K562 (cell line): Measurements from ENCODE around the gene DOK4. TPM values are rescaled to one million over a fixed set of nuclear protein-coding genes. Genes with fewer than 3 reads are reported as not detected.

Experiments
- ATAC-seq: fragments of 200-7000 bp; cut with Tn5 transposase; 3 replicates; pipeline ENCODE4 v1.9.1; 2020; ENCODE audit warnings: moderate library complexity
- BruUV-seq: library from RNA; stranded (reverse); fragments of 400-500 nt; replicated peaks from 2 replicates; lab custom pipeline; 2021; lab: Mats Ljungman, UMichigan
- CTCF ChIA-PET: fragments of 300-600 bp; formaldehyde crosslinking; extraction: SDS; loops from one replicate; lab custom pipeline; 2021; ENCODE audit warnings: low intra/inter-chr PET ratio; lab: Yijun Ruan, JAX
- POLR2A ChIA-PET: fragments of 300-600, 350-650 bp; sonication (Branson Sonifier 250); formaldehyde crosslinking; extraction: SDS; loops from one replicate; lab custom pipeline; 2021; ENCODE audit warnings: antibody characterized with exemption, inconsistent platforms; lab: Yijun Ruan, JAX
- DNase-seq, 4 experiments: peaks; one replicate each; pipeline versions ENCODE4 v3.0.0 to v3.0.0-alpha.2; 2011 to 2018; ENCODE audit warnings: low spot score in 3 of 4, mixed read lengths in 3 of 4; ENCODE audit errors: extremely low read depth in 1 of 4
- FAIRE-seq: peaks from 2 replicates; lab custom pipeline; 2011; peaks lifted over from hg19 to GRCh38; lab: Jason Lieb, UNC
- H2AFZ ChIP-seq: 2 replicates; pipeline ENCODE4 v1.6.0; 2011; ENCODE audit warnings: low read depth, low read length, control low read depth, inconsistent platforms
- H3K27ac ChIP-seq: fragments of 200-600 bp; 3 replicates; pipeline ENCODE4 v1.8.0; 2011; ENCODE audit warnings: low read depth, mild to moderate bottlenecking, control low read depth, inconsistent platforms, low read length, moderate library complexity, mixed read lengths; ENCODE audit errors: extremely low read depth
- H3K27me3 ChIP-seq, 2 experiments: fragments of 300-600 bp in 1 of 2; 2 replicates in 1 of 2; 3 replicates in 1 of 2; pipeline versions ENCODE4 v1.6.0 to v1.8.0; 2011; ENCODE audit warnings: inconsistent platforms in 2 of 2, low read length in 2 of 2, mild to moderate bottlenecking in 1 of 2, mixed read lengths in 1 of 2, moderate library complexity in 1 of 2; ENCODE audit not compliant: control insufficient read depth in 2 of 2, insufficient read depth in 2 of 2
- H3K36me3 ChIP-seq: fragments of 300-600 bp; 3 replicates; pipeline ENCODE4 v1.8.0; 2011; ENCODE audit warnings: mild to moderate bottlenecking, low read length, inconsistent platforms; ENCODE audit not compliant: control insufficient read depth, insufficient read depth
- H3K4me1 ChIP-seq, 2 experiments: fragments of 200-600 bp in 1 of 2; replicated peaks in 1 of 2; 2 replicates in 1 of 2; 3 replicates in 1 of 2; pipeline versions ENCODE4 v1.5.1 to v1.8.0; 2011; ENCODE audit warnings: inconsistent platforms in 2 of 2, low read length in 2 of 2, mild to moderate bottlenecking in 1 of 2, mixed read lengths in 1 of 2, moderate library complexity in 1 of 2; ENCODE audit not compliant: control insufficient read depth in 2 of 2, insufficient read depth in 2 of 2
- H3K4me2 ChIP-seq: 2 replicates; pipeline ENCODE4 v1.6.1; 2011; ENCODE audit warnings: low read length, control low read depth, inconsistent platforms, mixed read lengths; ENCODE audit not compliant: insufficient read depth
- H3K4me3 ChIP-seq: fragments of 200-600 bp; sonication (generic), shearing (Covaris generic); 2 replicates; pipeline ENCODE4 v1.5.1; 2016; ENCODE audit warnings: control low read depth, inconsistent platforms
- H3K79me2 ChIP-seq: fragments of 200-600 bp; 3 replicates; pipeline ENCODE4 v1.8.0; 2011; ENCODE audit warnings: low read length, inconsistent platforms; ENCODE audit not compliant: control insufficient read depth, insufficient read depth
- H3K9ac ChIP-seq, 2 experiments: 2 replicates each; pipeline versions ENCODE4 v1.6.0 to v1.6.1; 2011; ENCODE audit warnings: low read depth in 2 of 2, low read length in 2 of 2, control low read depth in 1 of 2, inconsistent platforms in 1 of 2, mild to moderate bottlenecking in 1 of 2, mixed read lengths in 1 of 2; ENCODE audit not compliant: insufficient read depth in 1 of 2
- H3K9me1 ChIP-seq: one replicate; pipeline ENCODE4 v1.6.0; 2011; ENCODE audit warnings: inconsistent platforms, mild to moderate bottlenecking, low read length, moderate library complexity; ENCODE audit not compliant: control insufficient read depth, insufficient read depth
- H3K9me3 ChIP-seq: replicated peaks from 2 replicates; pipeline ENCODE4 v1.5.1; 2011; ENCODE audit warnings: low read depth, low read length, inconsistent platforms; ENCODE audit not compliant: control insufficient read depth, insufficient read depth
- H4K20me1 ChIP-seq: replicated peaks from 2 replicates; pipeline ENCODE4 v1.6.1; 2011; ENCODE audit warnings: low read length, inconsistent platforms, mixed read lengths; ENCODE audit not compliant: control insufficient read depth, insufficient read depth
- CC2D1A ChIP-seq: fragments of 450-650 bp; IDR thresholded peaks from 2 replicates; pipeline ENCODE4 v1.6.1; 2017; ENCODE audit warnings: mild to moderate bottlenecking
- DMBX1 ChIP-seq: fragments of 250-450 bp; sonication (Bioruptor Pico); IDR thresholded peaks from 2 replicates; pipeline ENCODE4 v1.8.0; 2022; ENCODE audit warnings: inconsistent platforms, mild to moderate bottlenecking, moderate library complexity, borderline replicate concordance
- FOXK2 ChIP-seq, 2 experiments: fragments of 450-650 bp; IDR thresholded peaks in 1 of 2; conservative IDR thresholded peaks in 1 of 2; 2 replicates each; pipeline ENCODE4 v1.6.1; 2016; ENCODE audit warnings: low read depth in 2 of 2, mild to moderate bottlenecking in 1 of 2
- HDAC6 ChIP-seq: IDR thresholded peaks from 2 replicates; pipeline ENCODE4 v1.6.1; 2012; ENCODE audit warnings: low read depth, mild to moderate bottlenecking, control low read depth, inconsistent platforms, low read length, moderate library complexity
- HINFP ChIP-seq: fragments of 450-650 bp; conservative IDR thresholded peaks from 2 replicates; pipeline ENCODE4 v1.6.1; 2016; ENCODE audit warnings: missing genetic modification characterization, low read depth, mild to moderate bottlenecking, control low read depth, missing compliant biosample characterization
- ILF3 ChIP-seq: fragments of 450-650 bp; IDR thresholded peaks from 2 replicates; pipeline ENCODE4 v1.6.1; 2018; ENCODE audit warnings: antibody characterized with exemption, mild to moderate bottlenecking, moderate library complexity, borderline replicate concordance
- MLX ChIP-seq, 2 experiments: fragments of 450-650 bp in 1 of 2; sonication (generic) in 1 of 2; formaldehyde crosslinking; conservative IDR thresholded peaks; 2 replicates each; pipeline versions ENCODE4 v1.4.0 to v1.8.1; 2020 to 2022; ENCODE audit warnings: mild to moderate bottlenecking in 1 of 2, missing genetic modification reagents in 1 of 2
- NFRKB ChIP-seq: fragments of 450-650 bp; IDR thresholded peaks from 2 replicates; pipeline ENCODE4 v1.6.1; 2016; ENCODE audit warnings: low read depth
- POLR2G ChIP-seq: fragments of 200-400 bp; formaldehyde crosslinking; IDR thresholded peaks from 2 replicates; pipeline ENCODE4 v1.6.1; 2017; ENCODE audit warnings: low read depth, mild to moderate bottlenecking, antibody characterized with exemption, low read length, moderate library complexity
- TCFL5 ChIP-seq: fragments of 250-450 bp; sonication (Bioruptor Pico); conservative IDR thresholded peaks from 2 replicates; pipeline ENCODE4 v1.6.1; 2021; ENCODE audit warnings: mild to moderate bottlenecking, moderate library complexity, matching md5 sums
- WGBS: fragments of 100-300 bp; shearing (Covaris generic); methylation state at CpG from one replicate; pipeline ENCODE4 v1.1.6; 2016; ENCODE audit warnings: low coverage, mixed read lengths; ENCODE audit not compliant: insufficient coverage; ENCODE audit errors: missing lambda C conversion rate; 5-methylcytosine and 5-hydroxymethylcytosine counted together
- in situ Hi-C: fragments of 300-500 bp; cut with MboI; formaldehyde crosslinking; loops from 4 replicates; pipeline ENCODE4 v1.15.0; 2018; ENCODE audit warnings: inconsistent platforms, mixed read lengths
- intact Hi-C: fragments of 100-400 bp; cut with micrococcal nuclease; formaldehyde crosslinking; loops from 2 replicates; pipeline ENCODE4 v1.14.2; 2022
- polyA plus RNA-seq, 8 experiments: library from polyadenylated mRNA; depleted of rRNA in 4 of 8; stranded (reverse) in 5 of 8; unstranded in 3 of 8; fragments of >200 nt; fragmentation: Nextera tagmentation in 2 of 8; fragmentation: Illumina TruSeq in 1 of 8; extraction: Ambion mirVana in 2 of 8; extraction: Trizol in 1 of 8; gene quantifications; 2 replicates each; pipeline versions ENCODE4 v1.2.1 to v1.2.3, GENCODE V29; 2011 to 2014; ENCODE audit warnings: inconsistent platforms in 1 of 8, missing spikeins in 1 of 8
- total RNA-seq, 7 experiments: library from RNA; depleted of rRNA in 6 of 7; stranded (reverse); fragments of >200 nt in 6 of 7; fragmentation: Illumina TruSeq in 2 of 7; extraction: Trizol in 2 of 7; gene quantifications; 2 replicates each; pipeline versions ENCODE4 v1.2.1 to v1.2.3, GENCODE V29; 2011 to 2021; ENCODE audit warnings: low replicate concordance in 1 of 7
- TF ChIP-seq, protein P1 (sequence below): fragments of 250-450 bp; sonication (Bioruptor Pico); IDR thresholded peaks from 2 replicates; pipeline ENCODE4 v1.8.0; 2021; ENCODE audit warnings: mild to moderate bottlenecking, moderate library complexity

The DOK4 gene
- total and polyA plus RNA-seq, 9 of the 15 experiments (the other 6 are each of a cell fraction or from before 2014, with no cell fraction given), result 0.10 to 14.4 (median 8.3) TPM

DNA sequence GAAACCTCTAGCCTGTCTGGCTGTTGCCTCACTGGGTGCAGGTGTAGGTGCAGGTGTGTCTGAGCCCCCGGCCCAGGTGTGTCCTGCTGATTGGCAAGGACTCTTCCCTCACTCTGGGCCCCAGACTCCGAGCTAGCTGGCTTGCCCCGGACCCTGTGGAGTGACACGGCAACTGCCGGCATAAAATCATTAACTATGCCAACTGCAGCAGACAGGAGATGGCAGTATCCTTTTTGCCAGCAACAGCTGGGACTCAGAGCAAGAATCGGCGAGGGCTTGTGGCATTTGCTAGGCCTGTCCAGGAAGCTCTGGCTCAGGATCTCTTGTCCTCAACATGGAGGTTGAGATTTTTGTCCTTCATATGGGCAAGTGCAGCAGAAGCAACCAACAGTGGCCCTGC, 59.9 kb downstream of the DOK4 start:
- TF ChIP-seq ILF3, result no peak
- peak; percentile 50 for TF ChIP-seq POLR2G
- TF ChIP-seq, all 486 proteins: peak for 1
- FAIRE-seq (no peak), DNase-seq (no peak), ATAC-seq (no peak)
- intact Hi-C loops (no loop called here), in situ Hi-C loops (no loop called here)
- H3K9me3 ChIP-seq, result no peaks in the 10 kb centered on the region
- no peaks in the 10 kb centered on the region for H3K27me3 ChIP-seq
- peak overlapping the region in 1 of 2 experiments; percentile 46; a peak in 1 of 4 replicates for H3K9ac ChIP-seq
- WGBS, result 91% methylated on average over 7 of the region's 7 CpGs
- H3K4me3 ChIP-seq, result no peak overlapping the region
- H3K79me2 ChIP-seq, result no peaks in the 10 kb centered on the region
- H4K20me1 ChIP-seq, result no peaks in the 10 kb centered on the region
- ChIA-PET POLR2A (interaction anchor here (0.5 kb wide), 1 partner anchor 179 kb away, joined by 3 read pairs; no protein-coding TSS in a partner anchor), CTCF (no interaction called here)
- BruUV-seq, result no TSS peak
- no peak overlapping the region for H3K4me2 ChIP-seq
- peaks cover 39% of the 10 kb centered on the region for H3K36me3 ChIP-seq
- peaks cover 0 to 3% of the 10 kb centered on the region in 2 experiments; a peak in 1 of 5 replicates for H3K4me1 ChIP-seq
- no peak overlapping the region for H3K27ac ChIP-seq
- H3K9me1 ChIP-seq, result no peaks in the 10 kb centered on the region
- no peak overlapping the region for H2AFZ ChIP-seq

- no peak overlapping the region for H3K27ac ChIP-seq
- ChIA-PET CTCF (no interaction called here), POLR2A (no interaction called here)
- H3K9ac ChIP-seq, result no peak overlapping the region
- intact Hi-C loops, result no loop called here
- H3K79me2 ChIP-seq, result no peaks in the 10 kb centered on the region
- ATAC-seq, result no peak
- DNase-seq, result no peak
- H2AFZ ChIP-seq, result no peak overlapping the region
- FAIRE-seq, result no peak
- H3K4me3 ChIP-seq, result no peak overlapping the region
- no peaks in the 10 kb centered on the region for H3K9me1 ChIP-seq
- in situ Hi-C loops, result no loop called here
- no TSS peak for BruUV-seq
- no peaks in the 10 kb centered on the region for H4K20me1 ChIP-seq
- H3K36me3 ChIP-seq, result peaks cover 23% of the 10 kb centered on the region; the same call in 2 of the 3 replicates
- H3K4me2 ChIP-seq, result no peak overlapping the region
- no peaks in the 10 kb centered on the region for H3K9me3 ChIP-seq
- 80% methylated on average over 3 of the region's 3 CpGs for whole genome bisulfite sequencing
- peaks cover 0 to 3% of the 10 kb centered on the region in 2 experiments; a peak in 1 of 5 replicates for H3K4me1 ChIP-seq
- H3K27me3 ChIP-seq, result no peaks in the 10 kb centered on the region
- TF ChIP-seq HINFP (tag), result no peak
- no peak for TF ChIP-seq CC2D1A
- no peak for TF ChIP-seq DMBX1 (CRISPR knock-in tag)
- no peak for TF ChIP-seq MLX (CRISPR knock-in tag; conservative IDR thresholded peaks at IDR 0.05)
- TF ChIP-seq, protein P1, sequence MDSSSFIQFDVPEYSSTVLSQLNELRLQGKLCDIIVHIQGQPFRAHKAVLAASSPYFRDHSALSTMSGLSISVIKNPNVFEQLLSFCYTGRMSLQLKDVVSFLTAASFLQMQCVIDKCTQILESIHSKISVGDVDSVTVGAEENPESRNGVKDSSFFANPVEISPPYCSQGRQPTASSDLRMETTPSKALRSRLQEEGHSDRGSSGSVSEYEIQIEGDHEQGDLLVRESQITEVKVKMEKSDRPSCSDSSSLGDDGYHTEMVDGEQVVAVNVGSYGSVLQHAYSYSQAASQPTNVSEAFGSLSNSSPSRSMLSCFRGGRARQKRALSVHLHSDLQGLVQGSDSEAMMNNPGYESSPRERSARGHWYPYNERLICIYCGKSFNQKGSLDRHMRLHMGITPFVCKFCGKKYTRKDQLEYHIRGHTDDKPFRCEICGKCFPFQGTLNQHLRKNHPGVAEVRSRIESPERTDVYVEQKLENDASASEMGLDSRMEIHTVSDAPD, result no peak
- no peak for TF ChIP-seq NFRKB
- TF ChIP-seq TCFL5 (CRISPR knock-in tag), result no peak
- TF ChIP-seq HDAC6, result no peak
- TF ChIP-seq FOXK2 (conservative IDR thresholded peaks at IDR 0.05 in 1 of 2, IDR thresholded peaks at IDR 0.05 in 1 of 2; ENCODE audit: low read depth in 2 of 2), result no peak
Measured at GRCh38 chr16:57424583-57424982, 61.7 kb downstream of the DOK4 start.
